KOPT-K1 (cell line): Measurements from ENCODE around the gene USP54.
A peak's percentile ranks its signal among the peaks of the same experiment; 100 is the strongest.
"Not testable (repeated sequence)": the region's sequence is repeated elsewhere in the genome, so short reads cannot be mapped to it uniquely, and the experiment has no call there.

Source experiments
- H3K27ac ChIP-seq: fragments of 200-600 bp; sonication (generic); 2 replicates; pipeline ENCODE4 v1.5.1; 2016; ENCODE audit warnings: antibody characterized with exemption, mild to moderate bottlenecking, low read depth, low read length; ENCODE audit not compliant: poor library complexity, severe bottlenecking
- H3K36me3 ChIP-seq: fragments of 200-600 bp; sonication (generic); 2 replicates; pipeline ENCODE4 v1.5.1; 2017; ENCODE audit warnings: antibody characterized with exemption, mild to moderate bottlenecking, low read length, moderate library complexity; ENCODE audit not compliant: insufficient read depth
- H3K9me3 ChIP-seq: fragments of 200-600 bp; sonication (generic); 2 replicates; pipeline ENCODE4 v1.5.1; 2017; ENCODE audit warnings: antibody characterized with exemption, low read length, mild to moderate bottlenecking; ENCODE audit not compliant: insufficient read depth, poor library complexity, severe bottlenecking

USP54 gene, protein sequence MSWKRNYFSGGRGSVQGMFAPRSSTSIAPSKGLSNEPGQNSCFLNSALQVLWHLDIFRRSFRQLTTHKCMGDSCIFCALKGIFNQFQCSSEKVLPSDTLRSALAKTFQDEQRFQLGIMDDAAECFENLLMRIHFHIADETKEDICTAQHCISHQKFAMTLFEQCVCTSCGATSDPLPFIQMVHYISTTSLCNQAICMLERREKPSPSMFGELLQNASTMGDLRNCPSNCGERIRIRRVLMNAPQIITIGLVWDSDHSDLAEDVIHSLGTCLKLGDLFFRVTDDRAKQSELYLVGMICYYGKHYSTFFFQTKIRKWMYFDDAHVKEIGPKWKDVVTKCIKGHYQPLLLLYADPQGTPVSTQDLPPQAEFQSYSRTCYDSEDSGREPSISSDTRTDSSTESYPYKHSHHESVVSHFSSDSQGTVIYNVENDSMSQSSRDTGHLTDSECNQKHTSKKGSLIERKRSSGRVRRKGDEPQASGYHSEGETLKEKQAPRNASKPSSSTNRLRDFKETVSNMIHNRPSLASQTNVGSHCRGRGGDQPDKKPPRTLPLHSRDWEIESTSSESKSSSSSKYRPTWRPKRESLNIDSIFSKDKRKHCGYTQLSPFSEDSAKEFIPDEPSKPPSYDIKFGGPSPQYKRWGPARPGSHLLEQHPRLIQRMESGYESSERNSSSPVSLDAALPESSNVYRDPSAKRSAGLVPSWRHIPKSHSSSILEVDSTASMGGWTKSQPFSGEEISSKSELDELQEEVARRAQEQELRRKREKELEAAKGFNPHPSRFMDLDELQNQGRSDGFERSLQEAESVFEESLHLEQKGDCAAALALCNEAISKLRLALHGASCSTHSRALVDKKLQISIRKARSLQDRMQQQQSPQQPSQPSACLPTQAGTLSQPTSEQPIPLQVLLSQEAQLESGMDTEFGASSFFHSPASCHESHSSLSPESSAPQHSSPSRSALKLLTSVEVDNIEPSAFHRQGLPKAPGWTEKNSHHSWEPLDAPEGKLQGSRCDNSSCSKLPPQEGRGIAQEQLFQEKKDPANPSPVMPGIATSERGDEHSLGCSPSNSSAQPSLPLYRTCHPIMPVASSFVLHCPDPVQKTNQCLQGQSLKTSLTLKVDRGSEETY (N-terminal part only)

DNA sequence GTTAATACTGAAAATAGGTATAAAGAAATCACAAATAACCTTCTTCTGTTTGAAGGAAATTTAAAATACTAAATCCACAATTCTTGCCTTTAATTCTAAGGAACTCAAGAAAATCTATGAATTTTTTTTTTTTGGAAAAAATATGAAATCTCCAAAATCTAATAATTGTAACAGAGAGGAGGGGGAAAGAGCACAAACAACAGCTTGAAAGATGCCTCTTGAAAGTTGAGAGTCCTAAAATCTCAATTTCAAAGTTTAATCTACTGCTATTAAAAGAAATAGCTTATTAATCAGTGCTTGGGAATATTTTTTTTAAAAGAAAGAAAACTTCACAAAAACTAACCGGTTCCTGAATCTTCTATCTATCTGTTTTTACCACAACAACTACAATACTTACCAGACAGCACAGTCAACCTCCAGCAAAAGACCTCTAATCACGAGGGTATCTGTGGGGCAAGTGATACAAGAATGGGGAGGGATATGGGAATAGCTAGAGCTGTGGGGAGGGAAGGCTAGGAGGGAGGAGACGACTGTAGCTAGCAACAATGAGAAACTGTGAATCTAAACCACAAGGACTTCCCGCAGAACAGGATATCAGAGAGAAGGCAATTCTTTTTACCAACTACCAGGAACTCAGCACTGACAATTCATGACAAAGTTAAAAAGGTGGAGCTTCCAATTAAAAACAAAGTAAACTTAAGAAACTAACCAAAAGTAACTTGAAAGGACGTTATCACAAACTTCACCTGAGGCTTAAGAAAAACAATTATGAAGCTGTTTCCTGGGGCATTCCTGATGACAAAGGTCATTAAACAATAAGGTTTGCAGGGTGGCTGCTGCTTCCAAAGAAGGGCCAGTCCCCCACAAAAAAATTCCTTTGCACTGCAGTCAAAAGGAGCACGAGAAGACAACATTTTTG lies at the start of gene USP54:
Gene USP54, minus strand, starts transcription at position 462 of the 919 bp plus-strand sequence. CDS start 15,684 bp downstream, outside the sequence.
- Histone ChIP-seq H3K36me3 (no peaks in the 10 kb centered on the region), H3K9me3 (no peaks in the 10 kb centered on the region), H3K27ac (peak within 1 kb of the TSS; percentile 16)

DNA sequence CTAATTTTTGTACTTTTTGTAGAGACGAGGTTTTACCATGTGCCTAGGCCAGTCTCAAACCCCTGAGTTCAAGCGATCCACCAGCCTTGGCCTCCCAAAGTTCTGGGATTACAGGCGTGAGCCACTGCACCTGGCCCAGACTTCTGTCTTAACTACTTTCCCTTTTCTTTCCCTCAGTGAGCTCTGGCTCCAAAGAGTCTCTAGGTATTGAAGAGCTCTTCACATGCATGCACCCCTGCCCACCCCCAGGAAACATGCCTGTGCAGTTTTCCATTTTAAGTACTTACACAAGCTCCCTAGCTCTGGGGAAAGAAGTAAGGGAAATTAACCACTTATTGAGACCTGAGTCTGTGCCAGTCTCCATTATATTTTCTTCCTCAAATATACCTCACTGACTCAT lies 48.1 kb upstream of the USP54 start:
- Histone ChIP-seq H3K36me3 (no peaks in the 10 kb centered on the region), H3K27ac (no peak overlapping the region), H3K9me3 (no peaks in the 10 kb centered on the region)

DNA sequence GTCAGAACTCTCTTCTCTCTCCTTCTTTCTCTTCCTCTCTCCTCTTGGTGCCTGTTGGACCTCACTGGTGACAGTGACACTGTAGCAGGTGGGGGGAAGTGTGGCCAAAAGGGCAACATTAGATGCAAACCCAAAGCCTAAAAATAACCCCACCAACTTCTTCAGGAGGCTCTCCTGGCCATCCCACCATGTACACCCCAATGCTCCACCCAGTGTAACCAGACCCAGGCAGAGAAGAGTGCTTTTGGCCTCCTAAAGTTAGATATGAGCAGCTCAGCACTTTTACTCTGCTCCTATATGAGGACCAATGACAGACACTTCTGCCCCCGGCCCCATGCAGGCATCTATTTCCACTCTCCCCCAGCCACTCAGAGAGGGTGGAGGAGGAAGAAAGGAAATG lies 44.6 kb upstream of the USP54 start:
- H3K36me3 ChIP-seq = no peaks in the 10 kb centered on the region
- H3K9me3 ChIP-seq = no peaks in the 10 kb centered on the region
- no peak overlapping the region for H3K27ac ChIP-seq

DNA sequence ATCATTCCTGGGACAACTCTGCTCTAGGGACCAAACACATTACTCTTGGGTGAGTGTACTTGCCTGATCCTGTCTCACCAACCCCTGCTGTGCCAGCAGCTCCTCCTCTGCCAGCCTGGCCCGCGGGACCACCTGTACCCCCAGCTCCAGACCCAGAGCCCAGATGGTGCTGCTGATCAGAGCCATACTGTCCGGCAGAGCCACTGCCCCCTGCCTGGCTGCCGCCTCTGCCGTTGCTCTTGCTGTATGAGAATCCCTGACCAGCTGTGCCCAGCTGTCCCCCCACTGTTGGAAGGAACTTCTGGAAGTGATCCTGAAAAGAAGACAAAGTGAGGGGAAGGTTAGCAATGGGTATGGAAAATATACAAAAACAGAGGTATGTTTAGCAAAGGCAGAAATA lies 43.3 kb upstream of the USP54 start:
- H3K9me3 ChIP-seq = no peaks in the 10 kb centered on the region
- H3K27ac ChIP-seq = no peak overlapping the region
- no peaks in the 10 kb centered on the region for H3K36me3 ChIP-seq

DNA sequence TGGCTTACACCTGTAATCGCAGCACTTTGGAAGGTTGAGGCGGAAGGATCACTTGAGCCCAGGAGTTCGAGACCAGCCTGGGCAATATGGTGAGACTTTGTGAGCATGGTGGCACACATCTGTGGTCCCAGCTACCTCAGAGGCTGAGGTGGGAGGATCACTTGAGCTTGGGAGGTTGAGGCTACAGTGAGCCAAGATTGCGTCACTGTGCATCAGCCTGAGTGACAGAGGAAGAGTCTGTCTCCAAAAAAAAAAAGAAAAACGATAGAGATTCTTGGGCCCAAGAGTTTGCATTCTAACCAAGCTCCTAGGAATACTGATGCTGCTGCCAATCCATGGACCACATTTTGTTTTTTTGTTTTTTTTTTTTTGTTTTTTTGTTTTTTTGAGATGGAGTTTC lies 38.0 kb upstream of the USP54 start:
- Histone ChIP-seq H3K36me3 (no peaks in the 10 kb centered on the region), H3K27ac (no peak overlapping the region), H3K9me3 (no peaks in the 10 kb centered on the region)

DNA sequence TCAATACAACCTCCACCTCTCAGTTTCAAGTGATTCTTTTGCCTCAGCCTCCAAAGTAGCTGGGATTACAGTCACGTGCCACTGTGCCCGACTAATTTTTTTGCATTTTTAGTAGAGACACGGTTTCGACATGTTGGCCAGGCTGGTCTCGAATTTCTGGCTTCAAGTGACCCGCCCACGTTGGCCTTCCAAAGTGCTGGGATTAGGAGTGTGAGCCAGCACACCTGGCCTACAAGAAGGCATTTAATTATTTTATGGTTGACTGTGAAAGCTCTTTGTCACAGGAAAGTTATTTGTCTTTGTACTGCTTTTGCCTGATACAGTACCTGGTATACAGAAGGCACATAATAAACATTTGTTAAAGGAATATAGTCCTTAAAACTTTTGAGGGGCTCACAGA lies 37.3 kb upstream of the USP54 start:
- Histone ChIP-seq H3K9me3 (no peaks in the 10 kb centered on the region), H3K27ac (no peak overlapping the region), H3K36me3 (no peaks in the 10 kb centered on the region)

DNA sequence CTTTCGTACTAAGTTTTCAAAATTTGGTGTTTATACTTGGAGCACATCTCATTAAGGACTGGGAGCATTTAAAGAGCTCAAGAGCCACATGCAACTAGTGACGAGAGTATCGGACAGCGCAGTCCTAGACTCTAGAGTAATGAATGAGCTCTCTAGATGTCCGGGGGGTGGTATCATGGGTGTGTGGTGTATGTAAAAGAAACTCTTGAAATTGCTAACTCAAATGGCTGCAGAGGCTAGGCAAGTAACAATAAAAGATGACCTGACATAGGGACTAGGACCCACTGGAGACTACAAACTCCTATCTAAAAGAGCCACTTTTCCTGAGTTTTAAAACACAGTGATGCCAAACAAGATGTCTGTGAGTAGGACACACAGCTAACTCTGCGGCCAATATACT lies 36.2 kb upstream of the USP54 start:
- Histone ChIP-seq H3K36me3 (no peaks in the 10 kb centered on the region), H3K9me3 (no peaks in the 10 kb centered on the region), H3K27ac (no peak overlapping the region)

DNA sequence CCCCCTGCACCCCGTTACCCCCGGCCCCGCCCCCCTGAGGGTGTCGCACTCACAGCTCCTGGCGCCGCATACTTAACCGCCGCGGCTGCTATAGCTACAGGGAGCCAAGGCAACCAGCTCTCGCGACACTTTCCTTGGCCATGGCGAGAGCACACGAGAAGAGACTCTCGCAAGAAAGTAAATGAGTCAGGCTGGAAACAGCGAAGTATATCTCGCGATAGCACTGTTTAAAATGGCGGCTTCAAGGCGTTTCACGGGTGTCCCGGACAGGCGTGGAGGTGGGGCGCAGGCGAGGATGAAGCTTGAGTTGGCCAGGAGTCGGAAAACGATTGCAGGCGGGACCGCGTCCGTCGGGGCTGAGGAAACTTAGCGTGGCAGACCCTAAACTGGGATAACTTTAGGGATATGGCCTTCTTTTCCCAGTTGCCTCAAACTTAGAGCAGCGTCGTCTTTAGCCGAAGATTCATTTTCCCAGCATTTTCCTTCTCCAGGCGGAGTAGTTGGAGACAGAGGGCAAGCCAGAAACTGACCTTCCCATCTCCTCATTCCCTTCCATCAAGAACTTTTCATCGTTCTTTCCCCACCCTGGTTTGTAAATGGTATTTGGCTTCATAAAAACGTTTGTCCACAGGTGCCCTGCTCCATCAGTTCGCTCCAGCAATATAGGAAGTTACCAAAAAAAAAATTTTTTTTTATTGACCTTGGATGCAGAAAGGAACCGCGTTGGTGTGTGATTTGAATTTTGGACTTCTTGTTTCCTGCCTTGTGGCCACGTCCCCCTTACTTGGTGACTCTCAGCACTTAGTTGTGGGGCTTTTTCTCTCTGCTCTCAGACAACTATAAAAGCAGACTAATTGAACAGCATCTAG lies 35.0 kb upstream of the USP54 start:
- H3K27ac ChIP-seq = peak overlapping the region; percentile 78
- no peaks in the 10 kb centered on the region for H3K9me3 ChIP-seq
- no peaks in the 10 kb centered on the region for H3K36me3 ChIP-seq

DNA sequence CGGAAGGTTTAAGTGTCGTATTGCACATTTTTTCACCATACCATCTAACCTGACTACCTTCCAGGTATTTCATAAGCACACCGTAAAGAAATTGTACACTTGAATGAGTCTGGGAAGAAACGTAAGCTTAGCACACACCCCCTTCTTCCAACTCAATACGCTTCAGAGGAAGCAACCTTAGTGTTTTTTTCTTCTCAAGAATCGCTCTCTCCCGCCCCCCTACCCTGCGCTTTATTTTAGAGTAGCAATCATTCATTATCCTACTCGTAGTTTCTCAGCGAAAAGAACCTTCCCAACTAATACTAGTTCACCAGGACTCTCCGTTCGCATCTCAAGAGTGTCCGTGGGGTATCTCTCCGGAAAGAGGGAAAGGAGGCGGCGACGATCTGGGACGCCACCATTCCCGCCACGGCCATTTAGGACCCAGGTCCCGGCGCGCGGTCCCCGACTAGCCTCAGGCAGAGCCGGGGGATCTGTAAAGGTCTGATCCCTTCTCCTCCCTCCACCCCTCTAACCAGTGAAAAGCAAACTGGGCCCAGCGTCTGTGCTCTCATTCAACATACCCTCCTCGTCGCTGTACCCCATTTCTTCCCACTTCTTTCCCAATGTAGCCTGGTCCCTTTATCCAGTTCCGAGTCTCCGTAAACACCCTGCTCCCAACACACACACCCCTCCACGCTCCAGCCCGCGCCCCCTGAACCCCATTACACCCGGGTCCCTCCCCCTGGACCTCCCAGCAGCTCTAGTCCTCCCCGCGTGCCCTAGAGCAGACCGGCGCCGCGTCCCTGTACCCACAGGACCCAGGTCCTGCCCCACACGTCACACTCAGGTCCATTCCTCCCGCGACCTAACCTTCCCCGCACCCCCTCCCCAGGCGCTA lies 34.1 kb upstream of the USP54 start:
- Histone ChIP-seq H3K27ac (peak overlapping the region; percentile 78), H3K9me3 (no peaks in the 10 kb centered on the region), H3K36me3 (no peaks in the 10 kb centered on the region)

DNA sequence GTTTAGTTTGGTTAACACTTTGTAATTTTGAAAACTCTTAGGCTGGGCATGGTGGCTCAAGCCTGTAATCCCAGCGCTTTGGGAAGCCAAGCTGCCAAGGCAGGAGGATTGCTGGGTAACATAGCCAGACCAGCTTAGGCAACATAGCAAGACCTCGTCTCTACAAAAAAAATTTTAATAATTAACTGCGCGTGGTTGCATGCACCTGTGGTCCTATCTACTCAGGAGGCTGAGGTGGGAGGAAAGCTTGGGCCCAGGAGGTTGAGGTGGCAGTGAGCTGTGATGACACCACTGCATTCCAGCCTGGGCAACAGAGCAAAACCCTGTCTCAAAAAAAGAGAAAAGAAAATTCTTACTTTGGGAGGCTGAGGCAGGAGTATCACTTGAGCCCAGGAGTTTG lies 31.9 kb upstream of the USP54 start:
- Histone ChIP-seq H3K36me3 (no peaks in the 10 kb centered on the region), H3K27ac (no peak overlapping the region), H3K9me3 (no peaks in the 10 kb centered on the region)

DNA sequence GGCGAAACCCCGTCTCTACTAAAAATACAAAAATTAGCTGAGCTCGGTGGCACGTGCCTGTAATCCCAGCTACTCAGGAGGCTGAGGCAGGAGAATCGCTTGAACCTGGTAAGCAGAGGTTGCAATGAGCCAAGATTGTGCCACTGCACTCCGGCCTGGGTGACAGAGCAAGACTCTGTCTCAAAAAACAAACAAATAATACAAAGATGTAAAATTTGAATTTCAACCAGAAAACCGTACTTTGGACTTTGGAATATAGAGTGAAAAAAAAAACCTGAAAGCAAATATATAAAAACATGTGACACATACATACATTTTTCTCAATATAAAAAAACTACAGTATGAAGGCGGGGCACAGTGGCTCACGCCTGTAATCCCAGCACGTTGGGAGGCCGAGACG lies 29.8 kb upstream of the USP54 start:
- not testable (repeated sequence) for H3K9me3 ChIP-seq, H3K36me3 ChIP-seq, H3K27ac ChIP-seq

DNA sequence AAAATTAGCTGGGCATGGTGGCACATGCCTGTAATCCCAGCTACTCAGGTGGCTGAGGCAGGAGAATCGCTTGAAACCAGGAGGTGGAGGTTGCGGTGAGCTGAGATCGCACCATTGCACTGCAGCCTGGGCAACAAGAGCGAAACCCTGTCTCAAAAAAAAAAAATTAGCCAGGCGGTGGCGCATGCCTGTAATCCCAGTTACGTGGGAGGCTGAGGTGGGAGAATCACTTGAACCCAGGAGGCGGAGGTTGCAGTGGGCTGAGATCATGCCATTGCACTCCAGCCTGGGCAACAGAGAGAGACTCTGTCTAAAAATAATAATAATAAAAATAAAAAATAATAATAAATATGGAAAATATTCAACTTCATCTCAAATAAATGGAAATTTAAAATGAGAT lies 26.0 kb upstream of the USP54 start:
- not testable (repeated sequence) for H3K27ac ChIP-seq, H3K36me3 ChIP-seq, H3K9me3 ChIP-seq

DNA sequence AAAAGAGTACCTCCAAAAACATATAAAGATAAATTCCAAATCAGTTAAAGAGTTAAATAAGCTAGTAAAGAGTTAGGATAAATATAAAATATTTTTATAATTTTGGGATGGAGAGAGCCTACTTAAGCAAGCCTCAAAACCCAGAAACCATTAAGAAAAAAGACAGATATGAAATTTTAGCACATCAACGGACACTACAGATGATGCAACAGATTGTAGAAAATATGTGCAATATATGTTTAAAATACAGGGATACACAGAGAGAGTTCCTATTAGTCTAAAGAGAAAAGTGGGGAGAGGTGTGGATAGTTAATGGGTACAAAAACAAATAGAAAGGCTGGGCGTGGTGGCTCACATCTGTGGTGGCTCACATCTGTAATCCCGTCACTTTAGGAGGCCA lies 23.6 kb upstream of the USP54 start:
- no peaks in the 10 kb centered on the region for H3K9me3 ChIP-seq
- no peak overlapping the region for H3K27ac ChIP-seq
- no peaks in the 10 kb centered on the region for H3K36me3 ChIP-seq
